ENCODE results near the gene SYS1.

The SYS1 gene

GRCh38 chr20:45362804-45363610 is at the start of gene SYS1:
SYS1 (plus strand) TSS chr20:45363156; CDS start chr20:45363532, 376 bp downstream.
- peak; percentile 99 for TF ChIP-seq CTCF (conservative IDR thresholded peaks at IDR 0.05)
- H3K27ac ChIP-seq, result peak within 1 kb of the TSS; percentile 96

- H3K27ac ChIP-seq, result no peak overlapping the region
- TF ChIP-seq CTCF (conservative IDR thresholded peaks at IDR 0.05), result no peak
These were observed 49.0 kb upstream of the SYS1 start for GRCh38 chr20:45313943-45314342.

- no peak for TF ChIP-seq CTCF (conservative IDR thresholded peaks at IDR 0.05)
- no peak overlapping the region for H3K27ac ChIP-seq
These were observed 47.3 kb upstream of the SYS1 start for GRCh38 chr20:45315672-45316071.

GRCh38 chr20:45316150-45317080 is 46.5 kb upstream of the SYS1 start:
- no peak overlapping the region for H3K27ac ChIP-seq
- no peak for TF ChIP-seq CTCF (conservative IDR thresholded peaks at IDR 0.05)

GRCh38 chr20:45317826-45318225 is 45.1 kb upstream of the SYS1 start:
- no peak overlapping the region for H3K27ac ChIP-seq
- no peak for TF ChIP-seq CTCF (conservative IDR thresholded peaks at IDR 0.05)

- TF ChIP-seq CTCF (conservative IDR thresholded peaks at IDR 0.05), result no peak
- no peak overlapping the region for H3K27ac ChIP-seq
These were observed 44.5 kb upstream of the SYS1 start for GRCh38 chr20:45318386-45318939.

- H3K27ac ChIP-seq, result no peak overlapping the region
- TF ChIP-seq CTCF (conservative IDR thresholded peaks at IDR 0.05), result no peak
These were observed 44.0 kb upstream of the SYS1 start for GRCh38 chr20:45318948-45319347.

All from VCaP (cell line).